ENCODE measurements around the gene SMYD4.

GRCh38 chr17:1732241-1732832, 97.4 kb downstream of the SMYD4 start:
- TF ChIP-seq ZNF274 (IDR thresholded peaks at IDR 0.05; ENCODE audit: low read depth, low read length) (no peak), SUZ12 (IDR thresholded peaks at IDR 0.05; ENCODE audit: extremely low read depth, insufficient read depth, insufficient read length) (no peak), YY1 (IDR thresholded peaks at IDR 0.05; ENCODE audit: insufficient read depth, insufficient read length) (no peak)
